Caki2 (cell line): ENCODE data around the gene LAMTOR2. TPM values are rescaled to one million over a fixed set of nuclear protein-coding genes. Genes with fewer than 3 reads are reported as not detected.

Experiments used
- DNase-seq: peaks from one replicate; pipeline ENCODE4 v3.0.0-alpha.2; 2015; ENCODE audit warnings: low read depth
- in situ Hi-C: cut with HindIII; loops from 2 replicates; pipeline ENCODE4 v1.10.0; 2016; ENCODE audit warnings: low sequenced_read_pairs, low pct_unique_long_range_greater_than_20kb, mixed read lengths
- total RNA-seq: library from RNA; depleted of rRNA; stranded (reverse); fragments of >200 nt; shearing (Covaris generic); gene quantifications from 2 replicates; pipeline ENCODE4 v1.2.3, GENCODE V29; 2014; ENCODE audit warnings: low replicate concordance

LAMTOR2 gene
- total RNA-seq, 1 experiment from 2014 or later, result 14.3 TPM

DNA sequence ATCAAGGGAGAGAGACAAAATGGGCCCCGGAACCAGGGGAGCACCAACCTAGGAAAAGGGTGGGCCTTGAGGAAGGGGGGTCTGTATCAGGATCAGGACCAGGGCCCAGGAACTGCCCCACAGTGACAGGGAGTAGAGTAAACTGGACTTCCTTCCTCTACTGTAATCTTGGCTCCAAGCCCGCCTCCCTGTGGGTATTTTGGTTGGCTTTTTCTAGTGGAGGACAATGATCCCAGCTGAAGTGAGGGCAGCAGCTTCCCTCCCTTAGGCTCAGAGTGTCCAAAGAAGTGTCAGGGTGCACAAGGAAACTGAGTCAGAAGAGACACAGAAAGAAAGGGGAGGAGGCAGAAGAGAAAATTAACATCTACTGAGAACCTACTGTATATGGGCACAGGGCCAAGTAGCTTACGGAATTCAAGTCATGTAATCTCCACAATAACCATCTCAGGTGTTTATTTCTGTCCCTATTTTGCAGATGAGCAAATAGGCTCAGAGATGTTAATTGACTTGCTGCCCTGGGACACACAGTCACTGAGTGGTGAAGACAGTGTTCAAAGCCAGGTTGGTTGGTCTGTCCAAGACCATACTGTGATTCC is 5.8 kb upstream of the LAMTOR2 start:
- in situ Hi-C loops, result no loop called here
- DNase-seq, result no peak

DNA sequence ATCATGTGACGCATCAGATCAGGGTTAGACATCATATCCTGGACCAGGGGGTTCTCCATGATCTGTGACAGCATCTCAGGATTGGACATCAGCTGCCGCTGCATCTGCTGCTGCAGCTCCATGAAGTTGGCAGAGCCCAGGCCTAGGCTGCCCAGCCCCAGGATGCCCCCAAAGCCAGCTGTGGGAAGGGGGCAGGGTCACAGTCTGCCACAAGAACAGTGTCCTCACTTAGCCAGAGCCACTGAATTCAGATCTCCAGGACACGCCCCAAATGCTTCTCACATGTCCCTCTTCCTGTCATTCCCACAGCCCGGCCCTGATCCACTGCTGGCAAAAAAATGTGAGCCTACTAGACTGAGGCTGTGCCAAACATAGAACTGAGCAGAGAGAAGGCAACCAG is 4.2 kb upstream of the LAMTOR2 start:
- in situ Hi-C loops, result no loop called here

GRCh38 chr1:156051011-156051725 is 3.4 kb upstream of the LAMTOR2 start:
- in situ Hi-C loops, result no loop called here
- DNase-seq, result no peak

More for the DNA sequence above, 4.2 kb upstream of the LAMTOR2 start:
- DNase-seq, result peak; percentile 56

GRCh38 chr1:156052862-156053767 is 1.5 kb upstream of the LAMTOR2 start:
- peak; percentile 63 for DNase-seq
- in situ Hi-C loops, result no loop called here

GRCh38 chr1:156053768-156054499 is 648 bp upstream of the LAMTOR2 start, which contains the start of gene UBQLN4:
Gene UBQLN4 (minus strand): TSS chr1:156053798. CDS start chr1:156053701, 97 bp downstream.
- DNase-seq, result peak; percentile 49
- in situ Hi-C loops, result no loop called here

GRCh38 chr1:156055281-156056048 is 883 bp downstream of the LAMTOR2 start:
- in situ Hi-C loops, result no loop called here
- DNase-seq, result no peak

GRCh38 chr1:156056326-156056849 is 1.8 kb downstream of the LAMTOR2 start:
- DNase-seq, result no peak
- in situ Hi-C loops, result no loop called here

- in situ Hi-C loops, result no loop called here
- no peak for DNase-seq
Measured at GRCh38 chr1:156060937-156061636, 6.5 kb downstream of the LAMTOR2 start, which contains the start of gene RAB25. Gene RAB25 (plus strand): TSS chr1:156061160. CDS start chr1:156061401, 241 bp downstream.

DNA sequence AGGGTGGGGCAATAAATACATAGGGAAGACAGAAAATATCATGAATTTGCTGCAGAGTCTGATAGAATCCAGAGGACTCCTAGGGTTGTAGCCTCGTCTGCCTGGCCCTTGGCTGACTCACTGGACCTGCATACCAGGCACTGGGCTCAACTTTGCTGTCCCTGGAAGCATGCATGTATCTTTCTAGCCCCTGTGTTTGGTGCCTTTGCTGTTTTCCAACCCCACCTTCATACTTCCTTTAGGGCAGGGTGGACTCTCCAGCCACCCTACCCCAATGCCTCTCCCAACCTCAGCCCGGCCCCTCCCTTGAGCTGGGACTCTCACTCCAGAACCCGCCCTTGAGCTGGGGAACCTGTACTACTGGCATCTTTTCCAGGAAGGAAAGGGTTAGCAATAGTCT is 7.6 kb downstream of the LAMTOR2 start:
- no peak for DNase-seq
- in situ Hi-C loops, result no loop called here

GRCh38 chr1:156063997-156064285 is 9.4 kb downstream of the LAMTOR2 start:
- in situ Hi-C loops, result no loop called here
- no peak for DNase-seq

DNA sequence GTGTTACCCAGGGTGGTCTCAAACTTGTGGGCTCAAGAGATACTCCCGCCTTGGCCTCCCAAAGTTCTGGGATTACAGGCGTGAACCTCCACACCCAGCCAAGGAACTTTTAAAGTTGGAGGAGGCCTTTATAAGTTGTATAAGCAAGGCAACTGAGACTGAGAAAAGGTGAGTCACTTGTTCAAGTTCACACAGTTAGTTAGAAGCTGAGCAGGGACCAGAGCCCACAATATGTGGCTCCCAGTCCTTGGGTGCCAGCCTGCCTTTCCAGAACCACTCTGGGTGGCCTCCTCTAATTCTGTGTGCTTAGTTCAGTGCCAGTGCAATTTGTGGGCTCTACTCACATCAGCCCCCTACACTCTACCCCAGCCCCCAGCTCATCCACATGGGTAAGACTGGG is 10.0 kb downstream of the LAMTOR2 start:
- DNase-seq, result no peak
- in situ Hi-C loops, result no loop called here

DNA sequence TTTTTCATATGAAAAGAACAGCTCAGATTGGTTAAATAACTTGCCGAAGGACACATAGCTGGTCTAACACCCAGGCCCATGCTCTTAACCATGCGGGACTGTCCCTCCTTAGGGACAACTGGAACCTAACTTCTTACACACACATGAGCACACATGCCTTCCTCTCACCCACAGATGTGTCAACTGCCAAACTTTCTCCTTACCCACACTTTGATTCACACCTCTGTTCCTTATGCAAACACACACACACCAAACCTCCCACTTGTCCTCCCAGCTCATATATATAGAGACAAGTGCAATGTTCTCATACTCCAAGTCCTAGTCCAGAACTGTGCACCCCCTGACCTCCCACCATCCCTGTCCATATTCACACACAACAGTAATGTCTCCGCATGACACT is 10.6 kb downstream of the LAMTOR2 start:
- DNase-seq, result no peak
- in situ Hi-C loops, result no loop called here

DNA sequence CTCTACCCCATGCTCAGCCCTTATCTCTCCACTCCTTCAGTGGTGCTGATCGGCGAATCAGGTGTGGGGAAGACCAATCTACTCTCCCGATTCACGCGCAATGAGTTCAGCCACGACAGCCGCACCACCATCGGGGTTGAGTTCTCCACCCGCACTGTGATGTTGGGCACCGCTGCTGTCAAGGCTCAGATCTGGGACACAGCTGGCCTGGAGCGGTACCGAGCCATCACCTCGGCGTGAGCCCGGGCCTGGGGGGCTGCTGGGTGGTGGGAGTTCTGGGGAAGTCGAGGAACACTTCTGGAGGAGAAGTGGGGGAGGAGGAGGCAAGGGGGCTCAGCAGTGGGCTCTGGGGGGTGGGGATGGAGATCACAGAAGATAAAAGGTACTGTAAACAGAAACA is 11.3 kb downstream of the LAMTOR2 start:
- no peak for DNase-seq
- in situ Hi-C loops, result no loop called here

- in situ Hi-C loops, result no loop called here
- DNase-seq, result no peak
Measured at GRCh38 chr1:156067262-156067661, 12.7 kb downstream of the LAMTOR2 start.

GRCh38 chr1:156069490-156070455 is 15.2 kb downstream of the LAMTOR2 start:
- no peak for DNase-seq
- in situ Hi-C loops, result no loop called here

- in situ Hi-C loops, result no loop called here
- DNase-seq, result no peak
Measured at GRCh38 chr1:156070548-156070947, 16.0 kb downstream of the LAMTOR2 start.
